LHCN-M2 (cell line): ENCODE results near the gene TMEM175. TPM values are rescaled to one million over a fixed set of nuclear protein-coding genes. Genes with fewer than 3 reads are reported as not detected.

Source experiments
- DNase-seq: peaks from one replicate; pipeline ENCODE4 v3.0.0-alpha.2; 2012; ENCODE audit warnings: low read depth
- total RNA-seq: library from RNA; depleted of rRNA; stranded (reverse); fragments of >200 nt; gene quantifications from 2 replicates; pipeline ENCODE4 v1.2.3, GENCODE V29; 2014

TMEM175 gene
- total RNA-seq, 1 experiment from 2014 or later = 30.1 TPM

- DNase-seq = no peak
These were observed 26.0 kb downstream of the TMEM175 start for GRCh38 chr4:958314-958665.

GRCh38 chr4:958696-959337, 26.6 kb downstream of the TMEM175 start:
- DNase-seq = no peak

GRCh38 chr4:959338-960139, 27.3 kb downstream of the TMEM175 start:
- no peak for DNase-seq

GRCh38 chr4:960140-960635, 27.9 kb downstream of the TMEM175 start:
- no peak for DNase-seq

- DNase-seq = no peak
These were observed 28.5 kb downstream of the TMEM175 start for GRCh38 chr4:960636-961350.

- no peak for DNase-seq
These were observed 29.3 kb downstream of the TMEM175 start for GRCh38 chr4:961351-962230.

GRCh38 chr4:962231-963208, 30.3 kb downstream of the TMEM175 start:
- DNase-seq = no peak

- DNase-seq = no peak
These were observed 31.3 kb downstream of the TMEM175 start for GRCh38 chr4:963276-964225.

- DNase-seq = no peak
These were observed 32.2 kb downstream of the TMEM175 start for GRCh38 chr4:964346-965025.

- DNase-seq = no peak
These were observed 32.9 kb downstream of the TMEM175 start for GRCh38 chr4:965048-965765.

GRCh38 chr4:965766-966134, 33.5 kb downstream of the TMEM175 start:
- no peak for DNase-seq

- DNase-seq = no peak
These were observed 34.2 kb downstream of the TMEM175 start for GRCh38 chr4:966266-967112.

- no peak for DNase-seq
These were observed 35.1 kb downstream of the TMEM175 start for GRCh38 chr4:967113-968104.

- no peak for DNase-seq
These were observed 36.0 kb downstream of the TMEM175 start for GRCh38 chr4:968221-968620.

GRCh38 chr4:968621-969394, 36.5 kb downstream of the TMEM175 start:
- no peak for DNase-seq
